ENCODE results near the gene NFATC2.

Gene NFATC2

GRCh38 chr20:51536116-51537069, 6.1 kb downstream of the NFATC2 start:
- H3K36me3 Mint-ChIP-seq (ENCODE audit: low read depth): peaks cover 62% of the 10 kb centered on the region
- peak overlapping the region; percentile 36 for H3K4me3 Mint-ChIP-seq
- peaks cover 80% of the 10 kb centered on the region for H3K4me1 Mint-ChIP-seq (ENCODE audit: low read depth)
- no peaks in the 10 kb centered on the region for H3K9me3 Mint-ChIP-seq
- peak overlapping the region; percentile 77 for H3K27ac Mint-ChIP-seq
- no peaks in the 10 kb centered on the region for H3K27me3 Mint-ChIP-seq (ENCODE audit: low read depth)

GRCh38 chr20:51535674-51536073, 6.8 kb downstream of the NFATC2 start:
- peak overlapping the region; percentile 77 for H3K27ac Mint-ChIP-seq
- peaks cover 63% of the 10 kb centered on the region for H3K36me3 Mint-ChIP-seq (ENCODE audit: low read depth)
- H3K27me3 Mint-ChIP-seq (ENCODE audit: low read depth): no peaks in the 10 kb centered on the region
- H3K4me1 Mint-ChIP-seq (ENCODE audit: low read depth): peaks cover 82% of the 10 kb centered on the region
- H3K4me3 Mint-ChIP-seq: no peak overlapping the region
- no peaks in the 10 kb centered on the region for H3K9me3 Mint-ChIP-seq

GRCh38 chr20:51535075-51535386, 7.5 kb downstream of the NFATC2 start:
- Mint-ChIP-seq H3K36me3 (ENCODE audit: low read depth) (peaks cover 59% of the 10 kb centered on the region), H3K9me3 (no peaks in the 10 kb centered on the region), H3K27ac (peak overlapping the region; percentile 77), H3K27me3 (ENCODE audit: low read depth) (no peaks in the 10 kb centered on the region), H3K4me3 (peak overlapping the region; percentile 6), H3K4me1 (ENCODE audit: low read depth) (peaks cover 83% of the 10 kb centered on the region)

- peak overlapping the region; percentile 42 for H3K27ac Mint-ChIP-seq
- H3K27me3 Mint-ChIP-seq (ENCODE audit: low read depth): no peaks in the 10 kb centered on the region
- H3K4me1 Mint-ChIP-seq (ENCODE audit: low read depth): peaks cover 86% of the 10 kb centered on the region
- no peak overlapping the region for H3K4me3 Mint-ChIP-seq
- H3K36me3 Mint-ChIP-seq (ENCODE audit: low read depth): peaks cover 48% of the 10 kb centered on the region
- H3K9me3 Mint-ChIP-seq: no peaks in the 10 kb centered on the region
Observed at GRCh38 chr20:51533291-51534172, 9.0 kb downstream of the NFATC2 start.

GRCh38 chr20:51532577-51533191, 9.8 kb downstream of the NFATC2 start:
- H3K4me3 Mint-ChIP-seq: peak overlapping the region; percentile 11

GRCh38 chr20:51531712-51532456, 10.6 kb downstream of the NFATC2 start:
- Mint-ChIP-seq H3K4me1 (ENCODE audit: low read depth) (peaks cover 85% of the 10 kb centered on the region), H3K9me3 (no peaks in the 10 kb centered on the region), H3K36me3 (ENCODE audit: low read depth) (peaks cover 41% of the 10 kb centered on the region), H3K27me3 (ENCODE audit: low read depth) (no peaks in the 10 kb centered on the region), H3K27ac (peak overlapping the region; percentile 92), H3K4me3 (peak overlapping the region; percentile 75)

More at GRCh38 chr20:51532577-51533191, 9.8 kb downstream of the NFATC2 start:
- Mint-ChIP-seq H3K36me3 (ENCODE audit: low read depth) (peaks cover 43% of the 10 kb centered on the region), H3K9me3 (no peaks in the 10 kb centered on the region), H3K27me3 (ENCODE audit: low read depth) (no peaks in the 10 kb centered on the region), H3K4me1 (ENCODE audit: low read depth) (peaks cover 84% of the 10 kb centered on the region), H3K27ac (peak overlapping the region; percentile 92)

- Mint-ChIP-seq H3K4me1 (ENCODE audit: low read depth) (peaks cover 85% of the 10 kb centered on the region), H3K9me3 (no peaks in the 10 kb centered on the region), H3K27ac (peak overlapping the region; percentile 92), H3K27me3 (ENCODE audit: low read depth) (no peaks in the 10 kb centered on the region), H3K4me3 (peak overlapping the region; percentile 75), H3K36me3 (ENCODE audit: low read depth) (peaks cover 35% of the 10 kb centered on the region)
Observed at GRCh38 chr20:51531141-51531710, 11.3 kb downstream of the NFATC2 start.

- Mint-ChIP-seq H3K4me3 (no peak overlapping the region), H3K9me3 (no peaks in the 10 kb centered on the region), H3K36me3 (ENCODE audit: low read depth) (peaks cover 29% of the 10 kb centered on the region), H3K27ac (peak overlapping the region; percentile 82), H3K27me3 (ENCODE audit: low read depth) (no peaks in the 10 kb centered on the region), H3K4me1 (ENCODE audit: low read depth) (peaks cover 83% of the 10 kb centered on the region)
Observed at GRCh38 chr20:51529758-51530157, 12.8 kb downstream of the NFATC2 start.

- Mint-ChIP-seq H3K36me3 (ENCODE audit: low read depth) (peaks cover 29% of the 10 kb centered on the region), H3K27ac (peak overlapping the region; percentile 82), H3K9me3 (no peaks in the 10 kb centered on the region), H3K4me1 (ENCODE audit: low read depth) (peaks cover 84% of the 10 kb centered on the region), H3K4me3 (peak overlapping the region; percentile 36), H3K27me3 (ENCODE audit: low read depth) (no peaks in the 10 kb centered on the region)
Observed at GRCh38 chr20:51529081-51529681, 13.3 kb downstream of the NFATC2 start.

GRCh38 chr20:51528263-51529027, 14.1 kb downstream of the NFATC2 start:
- peak overlapping the region; percentile 36 for H3K4me3 Mint-ChIP-seq
- H3K36me3 Mint-ChIP-seq (ENCODE audit: low read depth): peaks cover 26% of the 10 kb centered on the region
- H3K4me1 Mint-ChIP-seq (ENCODE audit: low read depth): peaks cover 79% of the 10 kb centered on the region
- no peaks in the 10 kb centered on the region for H3K27me3 Mint-ChIP-seq (ENCODE audit: low read depth)
- no peaks in the 10 kb centered on the region for H3K9me3 Mint-ChIP-seq
- H3K27ac Mint-ChIP-seq: peak overlapping the region; percentile 77

- peak overlapping the region; percentile 81 for H3K4me3 Mint-ChIP-seq
- peak overlapping the region; percentile 82 for H3K27ac Mint-ChIP-seq
- peaks cover 77% of the 10 kb centered on the region for H3K4me1 Mint-ChIP-seq (ENCODE audit: low read depth)
- no peaks in the 10 kb centered on the region for H3K27me3 Mint-ChIP-seq (ENCODE audit: low read depth)
- H3K9me3 Mint-ChIP-seq: no peaks in the 10 kb centered on the region
- peaks cover 31% of the 10 kb centered on the region for H3K36me3 Mint-ChIP-seq (ENCODE audit: low read depth)
Observed at GRCh38 chr20:51526754-51527153, 15.8 kb downstream of the NFATC2 start.

GRCh38 chr20:51526106-51526470, 16.4 kb downstream of the NFATC2 start:
- Mint-ChIP-seq H3K4me1 (ENCODE audit: low read depth) (peaks cover 73% of the 10 kb centered on the region), H3K27me3 (ENCODE audit: low read depth) (no peaks in the 10 kb centered on the region), H3K9me3 (no peaks in the 10 kb centered on the region), H3K27ac (peak overlapping the region; percentile 92), H3K36me3 (ENCODE audit: low read depth) (peaks cover 27% of the 10 kb centered on the region), H3K4me3 (peak overlapping the region; percentile 81)
